PC-9 (cell line): ENCODE data around the gene STX8.

Source experiments
- EZH2 ChIP-seq: fragments of 200-600 bp; sonication (generic); IDR thresholded peaks from 2 replicates; pipeline ENCODE4 v1.8.0; 2017; ENCODE audit warnings: antibody characterized with exemption, low read depth
- TF ChIP-seq, protein P1 (sequence below): fragments of 200-600 bp; sonication (generic); conservative IDR thresholded peaks from 2 replicates; pipeline ENCODE4 v1.6.1; 2017; ENCODE audit warnings: mixed run types, antibody characterized with exemption, mild to moderate bottlenecking, moderate library complexity

DNA sequence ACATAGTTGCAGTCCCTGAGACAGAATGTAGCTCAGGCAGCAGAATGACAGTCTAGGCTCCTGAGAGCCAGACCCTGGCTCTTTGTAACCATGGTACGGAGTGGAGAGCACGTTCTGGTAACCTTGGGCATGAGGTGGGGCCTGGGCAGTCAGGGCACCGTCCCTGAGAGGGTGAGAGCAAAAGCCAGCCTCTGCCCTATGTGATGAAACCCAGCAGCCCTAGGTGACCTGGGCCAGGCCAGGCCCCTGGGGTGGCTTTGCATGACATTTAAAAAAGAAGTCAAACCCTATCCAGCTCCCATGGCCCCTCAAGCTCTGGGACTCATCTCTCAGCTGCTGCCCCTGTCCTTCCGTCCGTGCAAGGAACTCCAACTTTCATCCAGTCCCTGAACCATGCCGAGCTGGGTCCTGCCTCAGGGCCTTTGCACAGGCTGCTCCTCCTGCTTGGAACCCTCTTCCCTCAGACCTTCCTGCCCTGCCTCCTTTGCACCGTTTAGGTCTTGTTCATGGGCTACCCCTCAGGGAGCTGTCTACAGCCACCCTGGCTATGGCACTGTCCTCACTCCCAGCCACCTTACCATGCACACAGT is 365.7 kb downstream of the STX8 start:
- TF ChIP-seq, protein P1, sequence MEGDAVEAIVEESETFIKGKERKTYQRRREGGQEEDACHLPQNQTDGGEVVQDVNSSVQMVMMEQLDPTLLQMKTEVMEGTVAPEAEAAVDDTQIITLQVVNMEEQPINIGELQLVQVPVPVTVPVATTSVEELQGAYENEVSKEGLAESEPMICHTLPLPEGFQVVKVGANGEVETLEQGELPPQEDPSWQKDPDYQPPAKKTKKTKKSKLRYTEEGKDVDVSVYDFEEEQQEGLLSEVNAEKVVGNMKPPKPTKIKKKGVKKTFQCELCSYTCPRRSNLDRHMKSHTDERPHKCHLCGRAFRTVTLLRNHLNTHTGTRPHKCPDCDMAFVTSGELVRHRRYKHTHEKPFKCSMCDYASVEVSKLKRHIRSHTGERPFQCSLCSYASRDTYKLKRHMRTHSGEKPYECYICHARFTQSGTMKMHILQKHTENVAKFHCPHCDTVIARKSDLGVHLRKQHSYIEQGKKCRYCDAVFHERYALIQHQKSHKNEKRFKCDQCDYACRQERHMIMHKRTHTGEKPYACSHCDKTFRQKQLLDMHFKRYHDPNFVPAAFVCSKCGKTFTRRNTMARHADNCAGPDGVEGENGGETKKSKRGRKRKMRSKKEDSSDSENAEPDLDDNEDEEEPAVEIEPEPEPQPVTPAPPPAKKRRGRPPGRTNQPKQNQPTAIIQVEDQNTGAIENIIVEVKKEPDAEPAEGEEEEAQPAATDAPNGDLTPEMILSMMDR, result no peak
- no peak for TF ChIP-seq EZH2
